ENCODE measurements around the gene ZBED4.

The ZBED4 gene

DNA sequence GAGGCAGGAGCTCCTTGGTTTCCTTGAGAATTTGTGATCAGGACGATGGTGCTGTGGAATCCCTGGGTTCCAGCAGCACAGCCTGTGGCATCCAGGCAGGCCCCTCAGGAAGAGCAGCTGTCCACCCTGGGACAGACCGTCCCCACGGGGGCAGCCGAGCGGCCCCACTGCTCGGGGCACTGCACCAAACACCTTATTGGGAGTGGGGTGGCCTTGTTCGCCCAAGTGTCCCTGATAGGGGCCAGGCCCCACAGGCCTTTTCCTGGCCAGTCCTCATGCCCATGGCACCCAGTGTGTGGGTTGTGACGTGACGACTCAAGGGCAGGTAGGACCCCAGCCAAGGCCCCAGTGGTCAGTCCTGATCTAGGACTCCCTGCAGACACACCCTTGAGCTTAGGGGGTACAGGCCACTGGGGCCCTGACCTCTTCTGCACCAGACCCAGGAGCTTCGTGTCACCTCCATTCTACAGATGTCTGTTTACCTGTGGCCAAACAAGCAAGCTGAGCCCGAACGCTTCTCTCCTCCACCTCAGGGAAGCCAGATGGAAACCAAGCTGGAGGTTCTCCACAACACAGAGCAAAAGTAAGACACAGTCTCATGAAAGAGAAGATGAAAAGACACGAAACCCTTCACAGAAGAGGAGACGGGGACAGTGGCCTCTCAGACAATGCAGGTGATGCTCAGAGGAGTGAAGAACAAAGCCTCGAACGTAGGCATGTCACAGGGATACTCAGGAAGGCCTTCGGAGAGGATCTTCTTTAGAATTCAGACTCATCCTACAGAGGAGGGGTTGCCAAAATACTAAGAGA, 24.4 kb upstream of the ZBED4 start:
- no peaks in the 10 kb centered on the region for H3F3A ChIP-seq (ENCODE audit: insufficient read depth, low read length)
- H3K4me1 ChIP-seq (ENCODE audit: low read length) = peaks cover 7% of the 10 kb centered on the region; the same call in 1 of the 2 replicates
- H2AFZ ChIP-seq (ENCODE audit: low read length) = no peak overlapping the region
- no peak overlapping the region for H3K9ac ChIP-seq (ENCODE audit: low read length)
- no peak for DNase-seq
- H4K20me1 ChIP-seq (ENCODE audit: insufficient read depth, low read length) = peaks cover 23% of the 10 kb centered on the region
- no peak overlapping the region for H3K4me2 ChIP-seq (ENCODE audit: low read depth, low read length)
- no peaks in the 10 kb centered on the region for H3K9me3 ChIP-seq (replicated peaks; ENCODE audit: insufficient read depth, low read length)
- no peaks in the 10 kb centered on the region for H3K9me2 ChIP-seq (replicated peaks; ENCODE audit: insufficient read depth, low read length)
- TF ChIP-seq, protein P1, sequence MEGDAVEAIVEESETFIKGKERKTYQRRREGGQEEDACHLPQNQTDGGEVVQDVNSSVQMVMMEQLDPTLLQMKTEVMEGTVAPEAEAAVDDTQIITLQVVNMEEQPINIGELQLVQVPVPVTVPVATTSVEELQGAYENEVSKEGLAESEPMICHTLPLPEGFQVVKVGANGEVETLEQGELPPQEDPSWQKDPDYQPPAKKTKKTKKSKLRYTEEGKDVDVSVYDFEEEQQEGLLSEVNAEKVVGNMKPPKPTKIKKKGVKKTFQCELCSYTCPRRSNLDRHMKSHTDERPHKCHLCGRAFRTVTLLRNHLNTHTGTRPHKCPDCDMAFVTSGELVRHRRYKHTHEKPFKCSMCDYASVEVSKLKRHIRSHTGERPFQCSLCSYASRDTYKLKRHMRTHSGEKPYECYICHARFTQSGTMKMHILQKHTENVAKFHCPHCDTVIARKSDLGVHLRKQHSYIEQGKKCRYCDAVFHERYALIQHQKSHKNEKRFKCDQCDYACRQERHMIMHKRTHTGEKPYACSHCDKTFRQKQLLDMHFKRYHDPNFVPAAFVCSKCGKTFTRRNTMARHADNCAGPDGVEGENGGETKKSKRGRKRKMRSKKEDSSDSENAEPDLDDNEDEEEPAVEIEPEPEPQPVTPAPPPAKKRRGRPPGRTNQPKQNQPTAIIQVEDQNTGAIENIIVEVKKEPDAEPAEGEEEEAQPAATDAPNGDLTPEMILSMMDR (IDR thresholded peaks at IDR 0.05; ENCODE audit: low read length) = no peak
- TF ChIP-seq EZH2 (optimal IDR thresholded peaks at IDR 0.05; ENCODE audit: low read depth, low read length) (no peak), EZH2phosphoT487 (IDR thresholded peaks at IDR 0.05; ENCODE audit: low read length) (no peak)
- H3K4me3 ChIP-seq (ENCODE audit: low read length) = no peak overlapping the region
- H3K36me3 ChIP-seq (replicated peaks; ENCODE audit: insufficient read depth, low read length) = no peaks in the 10 kb centered on the region; the same call in 1 of the 2 replicates
- H3K27me3 ChIP-seq (replicated peaks; ENCODE audit: insufficient read depth, low read length) = no peaks in the 10 kb centered on the region
- H3K27ac ChIP-seq (ENCODE audit: low read length) = no peak overlapping the region
- H3K79me2 ChIP-seq (ENCODE audit: low read length) = peaks cover 27% of the 10 kb centered on the region

DNA sequence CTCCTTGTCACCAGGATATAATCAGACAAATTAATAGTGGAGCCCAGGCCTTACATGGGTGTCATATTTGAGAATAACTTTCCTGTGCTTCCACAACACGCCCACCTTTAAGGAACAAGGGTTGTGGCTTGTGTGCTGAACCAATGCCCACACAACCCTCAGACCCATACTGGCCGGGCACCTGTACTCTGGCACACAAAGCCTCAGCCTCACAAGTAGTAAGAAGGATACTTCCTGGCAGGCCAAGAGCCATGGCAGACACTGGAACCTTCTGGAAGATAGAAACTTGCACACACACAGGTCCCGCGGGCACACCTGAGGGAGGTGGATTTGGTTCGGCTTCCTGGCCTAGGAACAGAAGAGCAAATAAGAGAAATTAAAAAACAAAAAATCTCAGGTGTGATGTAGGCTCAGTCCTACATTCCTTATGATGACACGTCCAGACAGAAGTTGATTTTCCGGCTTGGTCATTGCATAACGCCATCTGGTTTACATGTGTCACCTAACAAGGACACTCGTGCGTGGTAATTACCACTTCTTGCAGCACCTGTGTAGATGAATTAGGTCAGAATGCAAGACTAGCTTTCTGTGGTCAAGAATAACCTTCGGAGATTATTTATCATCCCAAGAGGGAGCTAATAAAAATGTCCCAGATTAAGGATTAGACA, 20.2 kb upstream of the ZBED4 start:
- DNase-seq = no peak
- Histone ChIP-seq H3K4me3 (ENCODE audit: low read length) (no peak overlapping the region), H3K27me3 (replicated peaks; ENCODE audit: insufficient read depth, low read length) (no peaks in the 10 kb centered on the region), H3K4me2 (ENCODE audit: low read depth, low read length) (no peak overlapping the region), H3K79me2 (ENCODE audit: low read length) (no peaks in the 10 kb centered on the region), H3K9ac (ENCODE audit: low read length) (no peak overlapping the region), H3K36me3 (replicated peaks; ENCODE audit: insufficient read depth, low read length) (no peaks in the 10 kb centered on the region), H3K9me3 (replicated peaks; ENCODE audit: insufficient read depth, low read length) (no peaks in the 10 kb centered on the region), H4K20me1 (ENCODE audit: insufficient read depth, low read length) (no peaks in the 10 kb centered on the region), H3K9me2 (replicated peaks; ENCODE audit: insufficient read depth, low read length) (no peaks in the 10 kb centered on the region), H3F3A (ENCODE audit: insufficient read depth, low read length) (no peaks in the 10 kb centered on the region), H3K27ac (ENCODE audit: low read length) (no peak overlapping the region), H3K4me1 (ENCODE audit: low read length) (no peaks in the 10 kb centered on the region), H2AFZ (ENCODE audit: low read length) (no peak overlapping the region)
- TF ChIP-seq, protein P1 (IDR thresholded peaks at IDR 0.05; ENCODE audit: low read length) = no peak

DNA sequence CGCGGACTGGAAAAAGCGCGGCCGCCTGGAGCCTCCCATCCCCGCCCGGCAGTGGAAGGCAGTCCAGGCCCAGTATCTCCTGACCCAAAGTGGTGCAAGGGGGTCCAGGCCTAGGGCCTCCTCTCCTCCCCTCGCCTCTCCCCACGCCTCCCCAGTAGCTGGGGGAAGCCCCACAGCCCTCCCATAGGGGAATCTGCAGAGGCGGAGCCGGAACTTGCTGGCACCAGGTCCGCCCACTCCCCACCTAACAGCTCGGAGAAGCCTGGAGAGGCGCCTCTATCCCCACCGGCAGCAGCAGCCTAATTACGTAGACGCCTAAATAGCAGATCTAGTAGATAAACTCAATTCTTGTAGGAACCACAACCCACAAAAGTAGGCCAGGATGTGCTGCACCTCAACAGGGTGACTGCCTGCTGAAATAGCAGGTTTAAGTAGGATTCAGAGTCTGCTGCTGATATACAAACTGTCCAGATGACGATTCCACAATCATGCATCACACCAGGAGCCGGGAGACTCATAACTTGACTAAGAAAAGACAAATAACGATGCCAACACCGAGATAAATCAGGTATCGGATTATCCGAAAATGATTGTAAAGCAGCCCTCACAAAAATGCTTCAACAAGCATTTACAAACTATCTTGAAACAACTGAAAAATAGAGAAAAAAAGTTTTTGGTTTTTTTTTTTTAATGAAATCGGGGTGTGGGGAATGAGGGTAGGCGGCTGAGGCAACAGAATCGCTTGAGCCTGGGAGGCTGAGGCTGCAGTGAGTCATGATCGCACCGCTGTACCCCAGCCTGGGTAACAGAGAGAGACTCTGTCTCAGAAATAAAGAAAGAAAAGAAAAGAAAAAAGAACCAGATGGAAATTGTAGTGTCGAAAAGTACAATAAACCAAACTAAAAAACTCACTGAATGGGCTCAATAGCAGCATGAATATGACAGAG, 14.6 kb upstream of the ZBED4 start:
- no peak overlapping the region for H2AFZ ChIP-seq (ENCODE audit: low read length)
- peaks cover 7% of the 10 kb centered on the region for H3K27me3 ChIP-seq (replicated peaks; ENCODE audit: insufficient read depth, low read length)
- no peaks in the 10 kb centered on the region for H3K79me2 ChIP-seq (ENCODE audit: low read length)
- H4K20me1 ChIP-seq (ENCODE audit: insufficient read depth, low read length) = no peaks in the 10 kb centered on the region
- no peak overlapping the region for H3K9ac ChIP-seq (ENCODE audit: low read length)
- no peaks in the 10 kb centered on the region for H3K9me3 ChIP-seq (replicated peaks; ENCODE audit: insufficient read depth, low read length)
- no peaks in the 10 kb centered on the region for H3K9me2 ChIP-seq (replicated peaks; ENCODE audit: insufficient read depth, low read length)
- no peak overlapping the region for H3K4me2 ChIP-seq (ENCODE audit: low read depth, low read length)
- H3K4me1 ChIP-seq (ENCODE audit: low read length) = no peaks in the 10 kb centered on the region
- H3K4me3 ChIP-seq (ENCODE audit: low read length) = no peak overlapping the region
- TF ChIP-seq, protein P1 (IDR thresholded peaks at IDR 0.05; ENCODE audit: low read length) = no peak
- no peak for TF ChIP-seq EZH2 (optimal IDR thresholded peaks at IDR 0.05; ENCODE audit: low read depth, low read length)
- TF ChIP-seq EZH2phosphoT487 (IDR thresholded peaks at IDR 0.05; ENCODE audit: low read length) = no peak
- H3K36me3 ChIP-seq (replicated peaks; ENCODE audit: insufficient read depth, low read length) = no peaks in the 10 kb centered on the region
- no peak for DNase-seq
- H3K27ac ChIP-seq (ENCODE audit: low read length) = no peak overlapping the region
- no peaks in the 10 kb centered on the region for H3F3A ChIP-seq (ENCODE audit: insufficient read depth, low read length)
